Measurements from ENCODE around the gene DOCK3.

DNA sequence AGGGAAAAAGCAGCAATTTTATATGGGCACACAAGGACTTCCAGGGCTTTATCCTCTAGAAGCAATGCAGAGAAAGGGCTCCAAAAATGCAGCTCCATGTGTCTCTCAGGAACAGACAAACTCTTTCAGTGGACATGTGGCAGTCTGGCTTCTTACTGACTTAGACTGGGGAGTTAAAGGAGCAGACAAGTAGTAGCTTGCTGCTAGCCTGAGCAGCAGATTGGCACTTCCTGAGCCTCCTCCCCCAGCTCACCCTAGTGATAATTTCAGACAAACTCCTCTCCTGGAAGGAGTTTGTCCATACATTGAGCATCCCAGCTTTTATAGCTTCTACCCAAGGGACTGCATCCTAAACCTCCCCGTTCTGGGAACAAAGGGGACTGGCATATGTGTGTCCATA is 608.7 kb downstream of the DOCK3 start:
- TF ChIP-seq CTCF (IDR thresholded peaks at IDR 0.05) (no peak), POLR2A (IDR thresholded peaks at IDR 0.05) (no peak), EP300 (IDR thresholded peaks at IDR 0.05) (no peak)
